ENCODE data around the gene MS4A10.

Gene MS4A10

GRCh38 chr11:60774726-60775125, 10.4 kb upstream of the MS4A10 start:
- no peak for TF ChIP-seq CTCF (conservative IDR thresholded peaks at IDR 0.05; ENCODE audit: low read length)
- no peak for DNase-seq (ENCODE audit: low read depth)
- no peak overlapping the region for H3K4me3 ChIP-seq (ENCODE audit: low read length)

GRCh38 chr11:60775420-60775961, 9.6 kb upstream of the MS4A10 start:
- peak; percentile 84 for DNase-seq (ENCODE audit: low read depth)

GRCh38 chr11:60776167-60776566, 9.0 kb upstream of the MS4A10 start:
- H3K4me3 ChIP-seq (ENCODE audit: low read length), result no peak overlapping the region
- no peak for DNase-seq (ENCODE audit: low read depth)
- no peak for TF ChIP-seq CTCF (conservative IDR thresholded peaks at IDR 0.05; ENCODE audit: low read length)

More at GRCh38 chr11:60775420-60775961, 9.6 kb upstream of the MS4A10 start:
- no peak overlapping the region for H3K4me3 ChIP-seq (ENCODE audit: low read length)
- TF ChIP-seq CTCF (conservative IDR thresholded peaks at IDR 0.05; ENCODE audit: low read length), result peak; percentile 92

- DNase-seq (ENCODE audit: low read depth), result no peak
- H3K4me3 ChIP-seq (ENCODE audit: low read length), result no peak overlapping the region
- no peak for TF ChIP-seq CTCF (conservative IDR thresholded peaks at IDR 0.05; ENCODE audit: low read length)
Observed at GRCh38 chr11:60777106-60777505, 8.0 kb upstream of the MS4A10 start.

- no peak for TF ChIP-seq CTCF (conservative IDR thresholded peaks at IDR 0.05; ENCODE audit: low read length)
- H3K4me3 ChIP-seq (ENCODE audit: low read length), result no peak overlapping the region
- DNase-seq (ENCODE audit: low read depth), result peak; percentile 80
Observed at GRCh38 chr11:60777572-60777971, 7.6 kb upstream of the MS4A10 start.

- H3K4me3 ChIP-seq (ENCODE audit: low read length), result no peak overlapping the region
- TF ChIP-seq CTCF (conservative IDR thresholded peaks at IDR 0.05; ENCODE audit: low read length), result no peak
- DNase-seq (ENCODE audit: low read depth), result no peak
Observed at GRCh38 chr11:60780065-60780464, 5.1 kb upstream of the MS4A10 start.

GRCh38 chr11:60780774-60781173, 4.4 kb upstream of the MS4A10 start:
- DNase-seq (ENCODE audit: low read depth), result no peak
- no peak overlapping the region for H3K4me3 ChIP-seq (ENCODE audit: low read length)
- TF ChIP-seq CTCF (conservative IDR thresholded peaks at IDR 0.05; ENCODE audit: low read length), result no peak
